ENCODE measurements around the gene DCDC1. TPM values are rescaled to one million over a fixed set of nuclear protein-coding genes. Genes with fewer than 3 reads are reported as not detected.

Gene DCDC1
- total RNA-seq, 2 donors from 2014 or later, result 2.9 to 3.2 TPM

GRCh38 chr11:31160504-31161422, 208.8 kb downstream of the DCDC1 start:
- Mint-ChIP-seq H3K27me3 (ENCODE audit: insufficient read depth) (no peaks in the 10 kb centered on the region), H3K4me1 (no peaks in the 10 kb centered on the region), H3K4me3 (no peak overlapping the region), H3K36me3 (ENCODE audit: low read depth) (no peaks in the 10 kb centered on the region), H3K27ac (peak overlapping the region; percentile 38), H3K9me3 (no peaks in the 10 kb centered on the region)
- no peak for DNase-seq
- peak; percentile 82 for TF ChIP-seq CTCF (conservative IDR thresholded peaks at IDR 0.05)
- no peaks in the 10 kb centered on the region for H3K36me3 ChIP-seq (ENCODE audit: control insufficient read depth, insufficient read depth, low read length)
- H3K9me3 ChIP-seq (ENCODE audit: control insufficient read depth, low read length), result no peaks in the 10 kb centered on the region
- H3K4me1 ChIP-seq (ENCODE audit: control insufficient read depth, insufficient read depth, low read length), result no peaks in the 10 kb centered on the region
- H3K27me3 ChIP-seq (ENCODE audit: control insufficient read depth, insufficient read depth, low read length, poor library complexity, severe bottlenecking), result no peaks in the 10 kb centered on the region
- H3K4me3 ChIP-seq (ENCODE audit: low read length), result no peak overlapping the region
- 83 to 84% methylated on average over 3 to 5 of the region's 5 CpGs for WGBS, 2 experiments (ENCODE audit: insufficient coverage in 1 of 2, insufficient read length in 1 of 2)
- no peak overlapping the region for H3K9ac ChIP-seq (ENCODE audit: extremely low read depth, low read length, poor library complexity, severe bottlenecking)
- H3K27ac ChIP-seq (ENCODE audit: low read depth, low read length), result no peak overlapping the region

- peaks cover 4% of the 10 kb centered on the region for H3K36me3 Mint-ChIP-seq (ENCODE audit: low read depth)
- H3K36me3 ChIP-seq (ENCODE audit: control insufficient read depth, insufficient read depth, low read length), result no peaks in the 10 kb centered on the region
- H3K4me1 ChIP-seq (ENCODE audit: control insufficient read depth, insufficient read depth, low read length), result no peaks in the 10 kb centered on the region
- no peak for TF ChIP-seq CTCF (conservative IDR thresholded peaks at IDR 0.05)
- no peak overlapping the region for H3K27ac Mint-ChIP-seq
- DNase-seq, result no peak
- H3K4me3 ChIP-seq (ENCODE audit: low read length), result no peak overlapping the region
- H3K27me3 Mint-ChIP-seq (ENCODE audit: insufficient read depth), result no peaks in the 10 kb centered on the region
- H3K27ac ChIP-seq (ENCODE audit: low read depth, low read length), result no peak overlapping the region
- H3K9me3 ChIP-seq (ENCODE audit: control insufficient read depth, low read length), result no peaks in the 10 kb centered on the region
- H3K9ac ChIP-seq (ENCODE audit: extremely low read depth, low read length, poor library complexity, severe bottlenecking), result no peak overlapping the region
- peaks cover 8% of the 10 kb centered on the region for H3K9me3 Mint-ChIP-seq
- peaks cover 6% of the 10 kb centered on the region for H3K4me1 Mint-ChIP-seq
- no peak overlapping the region for H3K4me3 Mint-ChIP-seq
- no peaks in the 10 kb centered on the region for H3K27me3 ChIP-seq (ENCODE audit: control insufficient read depth, insufficient read depth, low read length, poor library complexity, severe bottlenecking)
- WGBS, 2 experiments (ENCODE audit: insufficient coverage in 1 of 2, insufficient read length in 1 of 2), result 100% methylated on average over 2 of the region's 3 CpGs; no CpG with 5 or more reads in 1 of the 2 experiments
Measured at GRCh38 chr11:31150841-31151240, 218.7 kb downstream of the DCDC1 start.

GRCh38 chr11:31150011-31150410, 219.5 kb downstream of the DCDC1 start:
- Histone ChIP-seq H3K4me1 (ENCODE audit: control insufficient read depth, insufficient read depth, low read length) (no peaks in the 10 kb centered on the region), H3K27ac (ENCODE audit: low read depth, low read length) (no peak overlapping the region), H3K9me3 (ENCODE audit: control insufficient read depth, low read length) (no peaks in the 10 kb centered on the region), H3K4me3 (ENCODE audit: low read length) (no peak overlapping the region), H3K9ac (ENCODE audit: extremely low read depth, low read length, poor library complexity, severe bottlenecking) (no peak overlapping the region), H3K36me3 (ENCODE audit: control insufficient read depth, insufficient read depth, low read length) (no peaks in the 10 kb centered on the region), H3K27me3 (ENCODE audit: control insufficient read depth, insufficient read depth, low read length, poor library complexity, severe bottlenecking) (no peaks in the 10 kb centered on the region)
- TF ChIP-seq CTCF (conservative IDR thresholded peaks at IDR 0.05), result no peak
- Mint-ChIP-seq H3K9me3 (peaks cover 8% of the 10 kb centered on the region), H3K27ac (no peak overlapping the region), H3K4me1 (peaks cover 6% of the 10 kb centered on the region), H3K36me3 (ENCODE audit: low read depth) (peaks cover 4% of the 10 kb centered on the region), H3K27me3 (ENCODE audit: insufficient read depth) (no peaks in the 10 kb centered on the region), H3K4me3 (no peak overlapping the region)
- DNase-seq, result no peak
- 84 to 94% methylated on average over 2 of the region's 2 CpGs for WGBS, 2 experiments (ENCODE audit: insufficient coverage in 1 of 2, insufficient read length in 1 of 2)

Data from endodermal cell (in vitro differentiated cells).